A375 (cell line): Measurements from ENCODE around the gene PITX3. TPM values are rescaled to one million over a fixed set of nuclear protein-coding genes. Genes with fewer than 3 reads are reported as not detected.

Experiments used
- total RNA-seq: library from RNA; depleted of rRNA; stranded (reverse); fragments of >200 nt; shearing (Covaris generic); gene quantifications from 2 replicates; pipeline ENCODE4 v1.2.3, GENCODE V29; 2014; rRNA removed

The PITX3 gene
- total RNA-seq: not detected in 2 replicates

DNA sequence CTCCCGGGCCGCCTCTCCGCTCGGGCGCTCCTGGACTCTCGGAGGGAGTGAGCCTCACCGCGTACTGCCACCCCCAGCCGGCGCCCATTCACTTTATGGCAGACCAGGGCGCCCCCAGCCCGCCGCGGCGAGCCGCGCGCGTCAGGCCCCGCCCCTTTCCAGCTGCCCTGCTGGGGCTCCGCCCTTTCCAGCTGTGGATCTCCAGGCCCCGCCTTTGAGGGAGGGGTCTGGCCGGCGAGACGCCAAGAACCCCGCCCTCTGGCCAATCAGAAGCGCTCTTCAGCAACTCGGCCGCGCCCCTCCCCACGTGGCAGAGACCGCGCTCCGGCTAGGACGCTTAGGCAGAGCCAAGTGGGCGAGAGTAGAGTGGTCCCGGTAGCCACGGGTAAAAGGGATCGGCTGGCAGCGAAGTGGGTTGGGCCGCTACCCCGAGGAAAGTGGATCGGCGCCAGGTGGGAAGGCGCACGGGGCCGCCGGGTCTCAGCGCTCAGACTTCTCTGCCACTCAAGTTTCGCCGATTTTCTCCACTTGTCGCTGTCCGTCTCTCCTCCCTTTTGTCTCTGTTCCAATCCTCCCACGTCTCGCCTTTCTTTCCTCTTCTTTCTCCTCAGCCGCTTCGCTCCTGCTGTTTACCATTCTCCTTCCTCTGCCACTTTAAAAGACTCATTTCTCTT, at the start of gene PITX3:
Gene PITX3 (minus strand): TSS at position 69 of the 674 bp plus-strand sequence. CDS start 9,432 bp downstream, outside the sequence.

DNA sequence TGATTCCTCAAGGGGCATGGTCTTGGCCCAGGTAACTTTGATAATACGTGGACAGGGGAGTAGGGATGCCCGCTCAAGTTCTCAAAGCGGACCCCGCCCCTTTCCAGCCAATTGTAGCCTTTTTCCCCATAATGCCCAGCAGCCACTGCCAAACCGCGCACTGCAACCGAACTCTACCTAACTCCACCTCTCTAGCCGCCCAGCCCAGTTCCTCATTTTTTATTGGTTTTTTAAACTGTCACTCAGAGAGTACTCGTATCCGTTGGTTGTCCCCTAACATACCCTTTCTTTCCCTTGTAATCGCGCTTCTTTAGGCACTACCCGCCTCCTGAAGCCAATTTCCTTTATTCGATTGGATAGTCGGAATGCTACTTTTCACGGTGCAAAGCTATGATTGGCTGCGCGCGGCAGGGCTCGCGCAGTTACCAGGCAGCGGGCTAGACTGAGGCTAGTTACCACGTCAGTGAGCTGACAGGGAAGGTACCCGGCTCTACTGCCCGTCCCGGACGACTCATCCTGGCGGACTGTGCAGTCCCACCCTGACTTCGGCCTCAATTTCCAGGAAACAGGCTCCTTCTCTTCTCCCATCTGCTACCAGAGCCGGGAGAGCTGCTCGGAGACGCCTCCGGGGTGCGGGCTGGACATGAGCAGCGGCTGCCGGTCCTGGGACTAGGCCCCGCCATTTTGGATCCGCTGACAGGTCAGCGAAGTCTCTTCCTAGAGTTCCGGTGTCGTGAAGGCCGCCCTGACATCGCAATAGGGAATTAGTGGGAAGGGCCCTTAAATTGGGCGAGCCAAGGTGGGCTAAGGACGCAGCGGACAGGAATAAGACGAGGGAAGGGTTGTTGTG, 4.0 kb upstream of the PITX3 start, which contains the start of gene GBF1:
Gene GBF1 (plus strand): TSS at position 451 of the 850 bp plus-strand sequence. CDS start 13,407 bp downstream, outside the sequence.

DNA sequence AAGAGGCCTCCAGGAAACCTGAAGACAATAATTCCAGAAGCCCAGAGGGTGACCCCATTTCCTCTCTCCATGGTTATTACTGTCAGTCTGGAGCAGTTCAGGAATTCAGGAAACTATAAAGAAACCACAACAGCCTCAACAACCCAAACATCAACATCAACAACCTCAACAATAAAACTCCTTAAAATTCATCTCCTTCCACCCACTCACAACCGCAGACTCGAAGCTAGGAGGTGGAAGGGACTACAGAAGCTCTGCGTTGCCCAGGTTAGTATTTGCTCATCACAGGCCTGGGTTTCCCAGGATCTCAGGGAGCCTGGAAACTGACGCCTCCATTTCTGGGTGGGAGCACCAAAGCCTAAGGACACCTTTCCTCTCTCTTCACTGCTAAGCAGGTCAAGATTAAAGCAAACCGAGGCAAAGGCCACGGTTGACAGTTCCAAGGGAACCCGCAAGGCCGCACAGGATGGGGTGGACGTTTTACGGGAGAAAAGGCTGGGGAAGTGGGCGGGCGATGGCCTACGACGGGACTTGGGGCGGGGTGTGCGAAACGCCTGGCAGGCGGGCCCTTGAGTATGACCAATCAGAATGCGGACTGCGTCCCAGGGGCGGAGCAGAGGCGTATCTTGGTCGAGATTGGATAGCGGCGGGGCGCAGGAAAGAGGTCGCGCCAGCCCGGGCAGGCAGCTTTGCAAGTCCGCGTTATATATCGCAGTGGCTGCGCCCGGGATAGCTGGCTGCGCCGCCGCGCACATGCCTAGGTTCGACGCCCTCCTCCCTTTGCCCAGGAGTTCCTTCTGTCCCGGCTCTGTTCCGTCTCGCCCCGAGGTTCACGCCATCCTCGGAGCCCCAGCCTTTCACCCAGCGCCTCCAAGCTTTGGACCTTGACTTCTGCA, 15.4 kb downstream of the PITX3 start, which contains the start of gene ELOVL3:
Gene ELOVL3 (plus strand): TSS at position 654 of the 896 bp plus-strand sequence. CDS start 250 bp downstream, outside the sequence.

Other genes with a start within 250 kb of the PITX3 start
- gene ARMH3, start 185.3 kb downstream of the PITX3 start, total RNA-seq: 9.6 and 11.7 TPM in 2 replicates
- gene HPS6, start 176.2 kb downstream of the PITX3 start, total RNA-seq: 31.3 and 35.3 TPM in 2 replicates
- gene LDB1, start 121.1 kb downstream of the PITX3 start, total RNA-seq: 41.8 and 44.1 TPM in 2 replicates
- gene PPRC1, start 108.5 kb downstream of the PITX3 start, total RNA-seq: 56.1 and 57.4 TPM in 2 replicates
- gene NOLC1, start 89.1 kb downstream of the PITX3 start, total RNA-seq: 132 and 158 TPM in 2 replicates
- gene ELOVL3, start 15.2 kb downstream of the PITX3 start, total RNA-seq: not detected in 2 replicates
- gene GBF1, start 4.0 kb upstream of the PITX3 start, total RNA-seq: 23.5 and 26.4 TPM in 2 replicates
- 61.8 and 73.7 TPM in 2 replicates for gene NFKB2, start 154.2 kb upstream of the PITX3 start, total RNA-seq
- gene PSD, start 177.3 kb upstream of the PITX3 start, total RNA-seq: 0.11 and 1.0 TPM in 2 replicates
- 16.8 and 25.4 TPM in 2 replicates for gene FBXL15, start 179.3 kb upstream of the PITX3 start, total RNA-seq
- gene CUEDC2, start 191.1 kb upstream of the PITX3 start, total RNA-seq: 64.5 and 81.4 TPM in 2 replicates
- 0.11 and 0.34 TPM in 2 replicates for gene C10orf95, start 210.0 kb upstream of the PITX3 start, total RNA-seq